ENCODE results near the gene RFTN1. TPM values are rescaled to one million over a fixed set of nuclear protein-coding genes. Genes with fewer than 3 reads are reported as not detected.

RFTN1 gene
- total RNA-seq, 4 donors from 2014 or later: 113 to 137 (median 122) TPM

DNA sequence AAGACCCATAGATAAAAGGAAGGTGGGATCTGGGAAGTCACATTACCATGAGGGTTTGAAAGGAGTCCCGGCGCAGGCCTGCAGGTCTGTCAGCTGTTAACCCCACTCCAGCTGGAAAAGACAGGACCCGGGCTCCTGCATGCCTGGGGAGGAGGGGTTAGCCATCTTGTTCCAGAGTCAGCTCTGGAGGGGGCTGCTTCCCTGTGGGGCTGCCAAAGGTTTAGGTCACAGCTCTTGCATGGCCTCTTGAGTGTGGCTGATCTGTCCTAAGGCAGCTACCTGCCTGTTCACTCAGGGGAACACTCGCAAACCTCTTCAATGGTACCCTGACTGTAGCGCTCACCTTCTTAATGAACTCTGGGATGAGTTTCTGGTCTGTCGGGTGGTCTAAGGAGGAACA lies 104.5 kb downstream of the RFTN1 start:
- no peak for DNase-seq (ENCODE audit: low spot score in 2 of 2)
- H3K9me3 ChIP-seq: no peaks in the 10 kb centered on the region
- 72 to 80% methylated on average over 6 of the region's 6 CpGs for WGBS, 2 donors
- TF ChIP-seq, protein P1, sequence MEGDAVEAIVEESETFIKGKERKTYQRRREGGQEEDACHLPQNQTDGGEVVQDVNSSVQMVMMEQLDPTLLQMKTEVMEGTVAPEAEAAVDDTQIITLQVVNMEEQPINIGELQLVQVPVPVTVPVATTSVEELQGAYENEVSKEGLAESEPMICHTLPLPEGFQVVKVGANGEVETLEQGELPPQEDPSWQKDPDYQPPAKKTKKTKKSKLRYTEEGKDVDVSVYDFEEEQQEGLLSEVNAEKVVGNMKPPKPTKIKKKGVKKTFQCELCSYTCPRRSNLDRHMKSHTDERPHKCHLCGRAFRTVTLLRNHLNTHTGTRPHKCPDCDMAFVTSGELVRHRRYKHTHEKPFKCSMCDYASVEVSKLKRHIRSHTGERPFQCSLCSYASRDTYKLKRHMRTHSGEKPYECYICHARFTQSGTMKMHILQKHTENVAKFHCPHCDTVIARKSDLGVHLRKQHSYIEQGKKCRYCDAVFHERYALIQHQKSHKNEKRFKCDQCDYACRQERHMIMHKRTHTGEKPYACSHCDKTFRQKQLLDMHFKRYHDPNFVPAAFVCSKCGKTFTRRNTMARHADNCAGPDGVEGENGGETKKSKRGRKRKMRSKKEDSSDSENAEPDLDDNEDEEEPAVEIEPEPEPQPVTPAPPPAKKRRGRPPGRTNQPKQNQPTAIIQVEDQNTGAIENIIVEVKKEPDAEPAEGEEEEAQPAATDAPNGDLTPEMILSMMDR (IDR thresholded peaks at IDR 0.05): no peak
- no peak for TF ChIP-seq POLR2A (IDR thresholded peaks at IDR 0.05)
- TF ChIP-seq EP300 (IDR thresholded peaks at IDR 0.05): no peak
- peaks cover 0 to 61% (median 0%) of the 10 kb centered on the region in 4 donors for H3K4me1 ChIP-seq
- no peak overlapping the region for H3K4me3 ChIP-seq
- peaks cover 0 to 17% (median 0%) of the 10 kb centered on the region in 3 donors for H3K36me3 ChIP-seq
- H3K27me3 ChIP-seq: no peaks in the 10 kb centered on the region
- H3K27ac ChIP-seq: peak overlapping the region in 2 of 4 donors; percentile 10 to 82

DNA sequence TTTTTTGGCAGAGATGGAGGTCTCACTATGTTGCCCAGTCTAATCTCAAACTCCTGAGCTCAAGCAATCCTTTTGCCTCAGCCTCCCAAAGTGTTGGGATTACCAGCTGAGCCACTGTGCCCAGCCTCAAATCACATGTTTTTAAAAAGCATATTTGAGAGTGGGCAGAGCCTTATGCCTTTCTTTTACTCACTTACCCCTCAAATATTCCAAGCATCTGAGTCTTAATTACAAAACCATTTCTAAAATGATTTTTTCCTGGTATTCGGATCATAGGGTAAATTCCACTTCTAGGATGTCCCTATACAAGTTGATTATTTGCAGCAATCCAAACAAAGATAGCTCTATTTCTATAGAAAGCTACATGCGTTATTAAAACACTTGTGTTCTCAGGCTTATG lies 106.1 kb downstream of the RFTN1 start:
- Histone ChIP-seq H3K36me3 (peaks cover 0 to 11% (median 0%) of the 10 kb centered on the region in 3 donors), H3K9me3 (no peaks in the 10 kb centered on the region), H3K4me3 (no peak overlapping the region), H3K27ac (peak overlapping the region; percentile 12 to 82 (median 46)), H3K27me3 (no peaks in the 10 kb centered on the region), H3K4me1 (peaks cover 0 to 68% (median 0%) of the 10 kb centered on the region in 4 donors)
- DNase-seq (ENCODE audit: low spot score in 2 of 2): no peak
- 30 to 34% methylated on average over 2 of the region's 2 CpGs for WGBS, 2 donors
- TF ChIP-seq EP300 (IDR thresholded peaks at IDR 0.05): no peak
- no peak for TF ChIP-seq POLR2A (IDR thresholded peaks at IDR 0.05)
- TF ChIP-seq, protein P1 (IDR thresholded peaks at IDR 0.05): no peak

DNA sequence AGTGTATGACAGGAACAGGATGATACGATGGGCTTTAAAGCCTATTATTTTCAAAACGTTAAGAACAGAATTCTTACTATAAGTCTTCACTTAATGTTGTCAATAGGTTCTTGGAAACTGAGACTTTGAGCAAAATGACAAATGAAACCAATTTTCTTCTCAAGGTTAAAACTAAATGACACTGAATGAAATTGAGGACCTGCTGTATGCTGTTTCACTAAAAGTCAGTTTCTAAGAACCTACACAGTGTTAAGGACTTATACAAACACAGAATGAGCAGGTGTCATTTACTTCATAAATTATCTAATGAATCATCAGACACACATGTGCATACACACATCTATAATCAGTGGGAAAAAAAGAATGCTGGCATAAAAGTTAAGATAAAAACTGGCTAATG lies 106.9 kb downstream of the RFTN1 start:
- no peaks in the 10 kb centered on the region for H3K9me3 ChIP-seq

DNA sequence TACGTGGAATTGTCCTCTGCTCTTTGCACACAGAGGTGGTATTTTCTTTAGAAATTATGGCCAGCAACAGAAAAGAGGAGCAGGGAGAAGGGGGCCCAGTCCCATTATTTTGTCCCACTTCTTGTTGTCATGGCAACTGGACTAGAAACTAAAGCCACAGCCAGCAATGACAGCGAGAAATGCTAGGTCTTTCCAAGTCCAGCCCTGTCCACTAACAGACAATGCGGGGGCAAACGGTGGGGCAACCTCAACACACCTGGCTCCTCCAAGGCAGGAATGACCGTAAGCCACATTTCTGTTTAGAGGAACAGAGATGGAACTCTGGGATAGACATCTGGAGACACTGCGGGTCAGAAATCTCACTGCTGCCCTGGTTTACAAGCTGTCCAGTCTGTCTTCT lies 107.3 kb downstream of the RFTN1 start:
- Histone ChIP-seq H3K4me1 (peaks cover 0 to 66% (median 0%) of the 10 kb centered on the region in 4 donors), H3K36me3 (peaks cover 0 to 11% (median 0%) of the 10 kb centered on the region in 3 donors), H3K27ac (no peak overlapping the region), H3K9me3 (no peaks in the 10 kb centered on the region), H3K4me3 (no peak overlapping the region), H3K27me3 (no peaks in the 10 kb centered on the region)
- no peak for DNase-seq (ENCODE audit: low spot score in 2 of 2)
- TF ChIP-seq, protein P1 (IDR thresholded peaks at IDR 0.05): no peak
- TF ChIP-seq EP300 (IDR thresholded peaks at IDR 0.05) (no peak), POLR2A (IDR thresholded peaks at IDR 0.05) (no peak)
- 89% methylated on average over 6 of the region's 6 CpGs for WGBS, 2 donors

More for the DNA sequence above, 106.9 kb downstream of the RFTN1 start:
- Histone ChIP-seq H3K4me1 (peaks cover 0 to 68% (median 0%) of the 10 kb centered on the region in 4 donors), H3K27me3 (no peaks in the 10 kb centered on the region), H3K4me3 (no peak overlapping the region), H3K27ac (peak overlapping the region in 1 of 4 donors; percentile 82), H3K36me3 (peaks cover 0 to 11% (median 0%) of the 10 kb centered on the region in 3 donors)
- no peak for DNase-seq (ENCODE audit: low spot score in 2 of 2)
- 49 to 50% methylated on average over 2 of the region's 2 CpGs for WGBS, 2 donors
- TF ChIP-seq EP300 (IDR thresholded peaks at IDR 0.05): no peak
- TF ChIP-seq POLR2A (IDR thresholded peaks at IDR 0.05): no peak
- TF ChIP-seq, protein P1 (IDR thresholded peaks at IDR 0.05): no peak

DNA sequence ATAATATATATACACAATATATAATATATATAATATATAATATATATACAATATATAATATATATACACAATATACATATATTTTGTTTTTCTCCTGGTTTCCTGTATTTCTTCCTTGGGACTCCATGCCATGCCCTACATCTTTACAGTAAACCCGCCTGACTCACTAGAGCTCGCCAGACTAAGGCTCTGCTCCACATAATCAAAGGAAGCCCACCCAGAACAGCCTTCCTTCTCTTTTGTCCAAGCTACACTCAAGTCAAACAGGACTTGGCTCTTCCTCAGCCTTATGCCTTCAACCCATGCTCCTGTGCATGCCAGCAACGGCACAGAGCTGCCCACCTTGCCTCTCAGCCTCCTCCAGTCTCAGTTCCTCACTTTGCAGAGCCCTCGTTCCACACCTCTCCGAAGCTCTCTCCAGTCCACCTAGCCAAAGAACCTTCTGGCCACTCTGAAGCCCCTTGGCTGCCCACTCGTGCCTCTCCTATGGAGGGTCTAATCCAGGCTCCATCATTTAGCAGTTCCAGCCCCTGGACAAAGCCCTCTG lies 109.1 kb downstream of the RFTN1 start:
- Histone ChIP-seq H3K4me1 (peaks cover 0 to 77% (median 10%) of the 10 kb centered on the region in 4 donors), H3K27me3 (no peaks in the 10 kb centered on the region), H3K4me3 (no peak overlapping the region), H3K36me3 (peaks cover 0 to 11% (median 0%) of the 10 kb centered on the region in 3 donors), H3K9me3 (no peaks in the 10 kb centered on the region), H3K27ac (peak overlapping the region in 2 of 4 donors; percentile 3 to 50)
- TF ChIP-seq EP300 (IDR thresholded peaks at IDR 0.05) (peak in 1 of 2 donors; percentile 3), POLR2A (IDR thresholded peaks at IDR 0.05) (no peak)
- TF ChIP-seq, protein P1 (IDR thresholded peaks at IDR 0.05): no peak
- WGBS, 2 donors: 92 to 96% methylated on average over 6 of the region's 6 CpGs
- DNase-seq (ENCODE audit: low spot score in 2 of 2): no peak

Data from tibial nerve (tissue), 4 donors.